SU-DHL-6 (cell line): Measurements from ENCODE around the gene SAV1.
"Not testable (repeated sequence)": the region's sequence is repeated elsewhere in the genome, so short reads cannot be mapped to it uniquely, and the experiment has no call there.

Experiments
- H2AFZ ChIP-seq: fragments of 200-600 bp; sonication (generic); 2 replicates; pipeline ENCODE4 v1.6.1; 2014; ENCODE audit warnings: low read depth, mild to moderate bottlenecking, moderate library complexity, mixed read lengths, antibody characterized with exemption, low read length; ENCODE audit not compliant: severe bottlenecking
- H3F3A ChIP-seq: fragments of 200-600 bp; shearing (Covaris generic); 2 replicates; pipeline ENCODE4 v1.6.0; 2016; ENCODE audit warnings: antibody characterized with exemption, mild to moderate bottlenecking; ENCODE audit not compliant: insufficient read depth
- H3K27ac ChIP-seq: fragments of 200-600 bp; sonication (generic); 2 replicates; pipeline ENCODE4 v1.5.1; 2016; ENCODE audit warnings: low read depth, mild to moderate bottlenecking, low read length, moderate library complexity, mixed read lengths
- H3K27me3 ChIP-seq: fragments of 200-600 bp; sonication (generic), shearing (Covaris generic); 2 replicates; pipeline ENCODE4 v1.6.0; 2014; ENCODE audit warnings: mild to moderate bottlenecking, low read length
- H3K36me3 ChIP-seq: fragments of 200-600 bp; sonication (generic); 2 replicates; pipeline ENCODE4 v1.6.1; 2014; ENCODE audit warnings: mild to moderate bottlenecking, low read length, mixed read lengths
- H3K4me2 ChIP-seq: fragments of 300-600, 200-600 bp; shearing (Covaris generic), sonication (generic); 2 replicates; pipeline ENCODE4 v1.6.0; 2014; ENCODE audit warnings: low read length, low read depth, mild to moderate bottlenecking; ENCODE audit not compliant: poor library complexity, severe bottlenecking
- H3K4me3 ChIP-seq: fragments of 200-600 bp; sonication (generic); 2 replicates; pipeline ENCODE4 v1.5.1; 2014; ENCODE audit warnings: antibody characterized with exemption, low read length, mild to moderate bottlenecking, mixed read lengths; ENCODE audit not compliant: insufficient read depth, poor library complexity, severe bottlenecking
- H3K79me2 ChIP-seq: fragments of 200-600 bp; sonication (generic); 2 replicates; pipeline ENCODE4 v1.6.1; 2014; ENCODE audit warnings: mild to moderate bottlenecking, low read length, moderate library complexity; ENCODE audit not compliant: insufficient read depth
- H3K9ac ChIP-seq: fragments of 200-600 bp; sonication (generic); 2 replicates; pipeline ENCODE4 v1.7.0; 2014; ENCODE audit warnings: mild to moderate bottlenecking, low read length
- H3K9me2 ChIP-seq: fragments of 200-600 bp; sonication (generic); replicated peaks from 2 replicates; pipeline ENCODE4 v1.6.1; 2014; ENCODE audit warnings: low read length; ENCODE audit not compliant: insufficient read depth
- H3K9me3 ChIP-seq: fragments of 200-600 bp; sonication (generic); 2 replicates; pipeline ENCODE4 v1.6.1; 2014; ENCODE audit warnings: low read length, mixed read lengths; ENCODE audit not compliant: insufficient read depth
- H4K20me1 ChIP-seq: fragments of 200-600 bp; sonication (generic); 2 replicates; pipeline ENCODE4 v1.6.1; 2014; ENCODE audit warnings: low read depth, mild to moderate bottlenecking, antibody characterized with exemption, low read length, moderate library complexity, mixed read lengths
- CTCF ChIP-seq: fragments of 200-600 bp; sonication (generic); IDR thresholded peaks from one replicate; pipeline ENCODE4 v1.5.1; 2017; ENCODE audit warnings: antibody characterized with exemption, mild to moderate bottlenecking, low read length, moderate library complexity; ENCODE audit not compliant: insufficient read depth, poor library complexity, severe bottlenecking
- EZH2phosphoT487 ChIP-seq: fragments of 200-600 bp; sonication (generic), shearing (Covaris generic); conservative IDR thresholded peaks from 2 replicates; pipeline ENCODE4 v1.6.1; 2018; ENCODE audit warnings: mild to moderate bottlenecking, antibody characterized with exemption, low read length, moderate library complexity, mixed read lengths

The SAV1 gene

GRCh38 chr14:50697659-50698290 lies 29.7 kb upstream of the SAV1 start:
- no peaks in the 10 kb centered on the region for H3K79me2 ChIP-seq
- H3K27ac ChIP-seq: no peak overlapping the region
- no peak overlapping the region for H3K9ac ChIP-seq
- H3K4me2 ChIP-seq: no peak overlapping the region
- H3F3A ChIP-seq: no peaks in the 10 kb centered on the region
- TF ChIP-seq CTCF (no peak), EZH2phosphoT487 (no peak)
- H3K27me3 ChIP-seq: no peaks in the 10 kb centered on the region
- peaks cover 11% of the 10 kb centered on the region; the same call in 1 of the 2 replicates for H3K9me3 ChIP-seq
- H3K36me3 ChIP-seq: no peaks in the 10 kb centered on the region
- no peak overlapping the region for H3K4me3 ChIP-seq
- H2AFZ ChIP-seq: no peak overlapping the region
- no peaks in the 10 kb centered on the region for H4K20me1 ChIP-seq
- H3K9me2 ChIP-seq: no peaks in the 10 kb centered on the region

- H3K79me2 ChIP-seq, H2AFZ ChIP-seq, H3K4me3 ChIP-seq, H4K20me1 ChIP-seq, H3K27me3 ChIP-seq, H3K4me2 ChIP-seq, H3K36me3 ChIP-seq, H3K27ac ChIP-seq, H3F3A ChIP-seq, H3K9ac ChIP-seq, H3K9me2 ChIP-seq: not testable (repeated sequence)
- H3K9me3 ChIP-seq: peaks cover 11% of the 10 kb centered on the region; the same call in 1 of the 2 replicates
Measured at GRCh38 chr14:50694260-50694659, 26.2 kb upstream of the SAV1 start.

- no peaks in the 10 kb centered on the region for H3K9me3 ChIP-seq
- no peak overlapping the region for H2AFZ ChIP-seq
- no peak overlapping the region for H3K4me3 ChIP-seq
- no peak for TF ChIP-seq EZH2phosphoT487
- TF ChIP-seq CTCF: no peak
- H4K20me1 ChIP-seq: no peaks in the 10 kb centered on the region
- no peaks in the 10 kb centered on the region for H3K9me2 ChIP-seq
- H3K36me3 ChIP-seq: no peaks in the 10 kb centered on the region
- H3K9ac ChIP-seq: no peak overlapping the region
- H3K27ac ChIP-seq: no peak overlapping the region
- no peak overlapping the region for H3K4me2 ChIP-seq
- H3F3A ChIP-seq: no peaks in the 10 kb centered on the region
- no peaks in the 10 kb centered on the region for H3K27me3 ChIP-seq
- no peaks in the 10 kb centered on the region for H3K79me2 ChIP-seq
Measured at GRCh38 chr14:50688875-50689274, 20.8 kb upstream of the SAV1 start.

GRCh38 chr14:50679674-50680073 lies 11.6 kb upstream of the SAV1 start:
- H3K27me3 ChIP-seq: no peaks in the 10 kb centered on the region
- H3K9me3 ChIP-seq: no peaks in the 10 kb centered on the region
- no peak for TF ChIP-seq CTCF
- TF ChIP-seq EZH2phosphoT487: no peak
- no peak overlapping the region for H3K4me3 ChIP-seq
- H3F3A ChIP-seq: no peaks in the 10 kb centered on the region
- no peak overlapping the region for H3K27ac ChIP-seq
- H3K36me3 ChIP-seq: no peaks in the 10 kb centered on the region
- no peak overlapping the region for H3K4me2 ChIP-seq
- no peaks in the 10 kb centered on the region for H3K79me2 ChIP-seq
- H3K9ac ChIP-seq: no peak overlapping the region
- no peaks in the 10 kb centered on the region for H4K20me1 ChIP-seq
- no peaks in the 10 kb centered on the region for H3K9me2 ChIP-seq
- H2AFZ ChIP-seq: no peak overlapping the region
